H1 (cell line): ENCODE measurements around the gene GLB1L2. TPM values are rescaled to one million over a fixed set of nuclear protein-coding genes. Genes with fewer than 3 reads are reported as not detected.

Source experiments
- CTCF ChIA-PET: fragments of 300-600 bp; sonication (Branson Sonifier 250); formaldehyde crosslinking; loops from one replicate; lab custom pipeline; 2021; ENCODE audit not compliant: partially characterized antibody; lab: Charles Lee
- POLR2A ChIA-PET: fragments of 300-600 bp; sonication (Branson Sonifier 250); formaldehyde crosslinking; loops from one replicate; lab custom pipeline; 2021; ENCODE audit warnings: inconsistent platforms; ENCODE audit not compliant: partially characterized antibody; lab: Charles Lee
- DNase-seq, 2 experiments: peaks; one replicate each; pipeline versions ENCODE4 v3.0.0 to v3.0.0-alpha.2; 2010 to 2022; ENCODE audit warnings: low spot score in 2 of 2, low read depth in 1 of 2, mixed read lengths in 1 of 2
- FAIRE-seq: peaks from 2 replicates; lab custom pipeline; 2011; peaks lifted over from hg19 to GRCh38; lab: Jason Lieb, UNC
- H2AFZ ChIP-seq: 2 replicates; pipeline ENCODE4 v1.8.1; 2012; ENCODE audit warnings: low read length, inconsistent platforms
- H2AK5ac ChIP-seq: 2 replicates; pipeline ENCODE4 v1.6.1; 2013; ENCODE audit warnings: low read depth, low read length
- H2BK120ac ChIP-seq: replicated peaks from 2 replicates; pipeline ENCODE3; 2013; ENCODE audit warnings: low read depth, low read length, inconsistent platforms
- H2BK12ac ChIP-seq: 2 replicates; pipeline ENCODE4 v1.6.1; 2013; ENCODE audit warnings: low read depth, low read length
- H2BK15ac ChIP-seq: 2 replicates; pipeline ENCODE4 v1.6.1; 2013; ENCODE audit warnings: low read length
- H2BK20ac ChIP-seq: 2 replicates; pipeline ENCODE4 v1.6.1; 2013; ENCODE audit warnings: low read length
- H2BK5ac ChIP-seq: 2 replicates; pipeline ENCODE4 v1.6.1; 2013; ENCODE audit warnings: low read depth, low read length
- H3K14ac ChIP-seq: 2 replicates; pipeline ENCODE4 v1.6.1; 2013; ENCODE audit warnings: inconsistent platforms; ENCODE audit not compliant: insufficient read length
- H3K18ac ChIP-seq: 2 replicates; pipeline ENCODE4 v1.6.1; 2013; ENCODE audit warnings: low read length; ENCODE audit errors: extremely low read depth
- H3K23ac ChIP-seq: 2 replicates; pipeline ENCODE4 v1.6.1; 2013; ENCODE audit warnings: inconsistent platforms; ENCODE audit not compliant: insufficient read length
- H3K23me2 ChIP-seq: 2 replicates; pipeline ENCODE4 v1.6.1; 2013; ENCODE audit warnings: low read depth, low read length
- H3K27ac ChIP-seq: 2 replicates; pipeline ENCODE4 v1.6.1; 2011; ENCODE audit warnings: low read depth, low read length, inconsistent platforms
- H3K27me3 ChIP-seq, 4 experiments: replicated peaks in 1 of 4; 1 replicate in 1 of 4; 2 replicates in 3 of 4; pipeline versions ENCODE4 v1.6.1 to v1.8.1; 2011 to 2013; ENCODE audit warnings: low read length in 3 of 4, mild to moderate bottlenecking in 3 of 4, inconsistent platforms in 2 of 4, mixed read lengths in 2 of 4, moderate library complexity in 1 of 4; ENCODE audit not compliant: control insufficient read depth in 3 of 4, insufficient read depth in 3 of 4; ENCODE audit errors: extremely low read depth in 1 of 4
- H3K36me3 ChIP-seq, 4 experiments: 2 replicates each; pipeline versions ENCODE4 v1.6.1 to v1.8.1; 2011 to 2013; ENCODE audit warnings: mild to moderate bottlenecking in 4 of 4, low read length in 3 of 4, moderate library complexity in 2 of 4, control low read depth in 1 of 4, inconsistent platforms in 1 of 4; ENCODE audit not compliant: insufficient read depth in 4 of 4, control insufficient read depth in 2 of 4
- H3K4ac ChIP-seq: replicated peaks from 2 replicates; pipeline ENCODE3; 2013; ENCODE audit warnings: low read length, low read depth, mixed read lengths, inconsistent platforms; ENCODE audit not compliant: insufficient read length
- H3K4me1 ChIP-seq, 4 experiments: replicated peaks in 1 of 4; 1 replicate in 1 of 4; 2 replicates in 3 of 4; pipeline versions ENCODE4 v1.6.1 to v1.8.1; 2011 to 2013; ENCODE audit warnings: low read length in 3 of 4, inconsistent platforms in 2 of 4, mixed read lengths in 1 of 4; ENCODE audit not compliant: insufficient read depth in 4 of 4, control insufficient read depth in 3 of 4
- H3K4me2 ChIP-seq, 2 experiments: 2 replicates each; pipeline versions ENCODE4 v1.6.1 to v1.8.1; 2011 to 2013; ENCODE audit warnings: low read depth in 2 of 2, low read length in 2 of 2, control low read depth in 1 of 2, inconsistent platforms in 1 of 2, mild to moderate bottlenecking in 1 of 2; ENCODE audit not compliant: insufficient read depth in 1 of 2
- H3K4me3 ChIP-seq, 4 experiments: fragments of 200-600, 300-600 bp in 1 of 4; sonication (generic), shearing (Covaris generic), sonication (Bioruptor Twin) in 1 of 4; 2 replicates each; pipeline versions ENCODE4 v1.5.1 to v1.8.1; 2011 to 2016; ENCODE audit warnings: low read length in 4 of 4, low read depth in 3 of 4, control low read depth in 2 of 4, inconsistent platforms in 2 of 4, mild to moderate bottlenecking in 2 of 4, mixed read lengths in 1 of 4, moderate library complexity in 1 of 4; ENCODE audit not compliant: insufficient read depth in 2 of 4; ENCODE audit errors: extremely low read depth in 1 of 4
- H3K56ac ChIP-seq: replicated peaks from 2 replicates; pipeline ENCODE3; 2013; ENCODE audit warnings: low read depth, mild to moderate bottlenecking, mixed read lengths, low read length, inconsistent platforms; ENCODE audit not compliant: insufficient read length
- H3K79me1 ChIP-seq: 2 replicates; pipeline ENCODE4 v1.6.1; 2013; ENCODE audit warnings: low read depth, low read length, control low read depth
- H3K79me2 ChIP-seq, 2 experiments: 2 replicates each; pipeline versions ENCODE4 v1.6.1 to v1.8.1; 2012 to 2013; ENCODE audit warnings: low read length in 2 of 2, mild to moderate bottlenecking in 2 of 2, inconsistent platforms in 1 of 2; ENCODE audit not compliant: insufficient read depth in 2 of 2, control insufficient read depth in 1 of 2
- H3K9ac ChIP-seq, 4 experiments: replicated peaks in 1 of 4; 1 replicate in 1 of 4; 2 replicates in 3 of 4; pipeline versions ENCODE4 v1.6.1 to v1.8.1; 2011 to 2013; ENCODE audit warnings: low read depth in 3 of 4, low read length in 3 of 4, control low read depth in 2 of 4, mild to moderate bottlenecking in 2 of 4, moderate library complexity in 2 of 4, inconsistent platforms in 1 of 4; ENCODE audit errors: extremely low read depth in 1 of 4
- H3K9me3 ChIP-seq, 2 experiments: 2 replicates each; pipeline versions ENCODE4 v1.6.1 to v1.8.1; 2012 to 2013; ENCODE audit warnings: mild to moderate bottlenecking in 2 of 2, moderate library complexity in 2 of 2, control low read depth in 1 of 2, inconsistent platforms in 1 of 2, low read depth in 1 of 2, low read length in 1 of 2, mixed read lengths in 1 of 2; ENCODE audit not compliant: insufficient read depth in 2 of 2
- H4K20me1 ChIP-seq, 2 experiments: replicated peaks in 1 of 2; 2 replicates each; pipeline versions ENCODE3 to v1.8.1; 2011 to 2013; ENCODE audit warnings: inconsistent platforms in 2 of 2, low read length in 2 of 2, mild to moderate bottlenecking in 1 of 2; ENCODE audit not compliant: insufficient read depth in 2 of 2, control insufficient read depth in 1 of 2
- H4K5ac ChIP-seq: 2 replicates; pipeline ENCODE4 v1.6.1; 2013; ENCODE audit warnings: low read length, low read depth, mixed read lengths, inconsistent platforms; ENCODE audit not compliant: insufficient read length
- H4K8ac ChIP-seq: 2 replicates; pipeline ENCODE4 v1.8.0; 2013; ENCODE audit warnings: mild to moderate bottlenecking, moderate library complexity, low read length, inconsistent platforms; ENCODE audit not compliant: insufficient read depth; ENCODE audit errors: extremely low read depth
- H4K91ac ChIP-seq: replicated peaks from 2 replicates; pipeline ENCODE3; 2013; ENCODE audit warnings: low read length, mixed read lengths, inconsistent platforms; ENCODE audit not compliant: insufficient read length
- BACH1 ChIP-seq: IDR thresholded peaks from 2 replicates; pipeline ENCODE4 v1.6.1; 2012; ENCODE audit warnings: low read length, improper control_type of control experiment
- CREB1 ChIP-seq: IDR thresholded peaks from 2 replicates; pipeline ENCODE4 v1.6.1; 2012; ENCODE audit warnings: inconsistent platforms
- CTBP2 ChIP-seq: IDR thresholded peaks from 2 replicates; pipeline ENCODE4 v1.7.0; 2011; ENCODE audit warnings: borderline replicate concordance, mild to moderate bottlenecking, moderate library complexity, mixed read lengths, low read length; ENCODE audit not compliant: insufficient read depth, insufficient read length
- RAD21 ChIP-seq, 2 experiments: IDR thresholded peaks in 1 of 2; conservative IDR thresholded peaks in 1 of 2; 2 replicates each; pipeline ENCODE4 v1.6.1; 2011; ENCODE audit warnings: low read depth in 2 of 2, low read length in 2 of 2, improper control_type of control experiment in 1 of 2, inconsistent platforms in 1 of 2, mild to moderate bottlenecking in 1 of 2, moderate library complexity in 1 of 2
- SIRT6 ChIP-seq: IDR thresholded peaks from one replicate; pipeline ENCODE4 v1.7.1; 2012; ENCODE audit warnings: low read length, inconsistent platforms
- WGBS, 2 experiments: shearing (Covaris generic) in 1 of 2; methylation state at CpG; one replicate each; pipeline versions ENCODE4 v1.1.6 to v1.1.7; 2013 to 2015; ENCODE audit warnings: low lambda C conversion rate in 2 of 2, mixed read lengths in 2 of 2, inconsistent platforms in 1 of 2, low coverage in 1 of 2, missing lambda C conversion rate in 1 of 2; ENCODE audit not compliant: insufficient replicate concordance in 2 of 2, insufficient coverage in 1 of 2, insufficient read length in 1 of 2; ENCODE audit errors: extremely low coverage in 1 of 2, missing lambda C conversion rate in 1 of 2; 5-methylcytosine and 5-hydroxymethylcytosine counted together
- polyA plus RNA-seq, 7 experiments: library from polyadenylated mRNA; depleted of rRNA in 3 of 7; stranded (reverse) in 5 of 7; unstranded in 2 of 7; fragments of >200 nt in 5 of 7; fragments of 200-250 nt in 2 of 7; gene quantifications; 1 replicate in 5 of 7; 2 replicates in 1 of 7; 4 replicates in 1 of 7; pipeline versions ENCODE4 v1.2.1 to v1.2.3, GENCODE V29; 2011 to 2013; ENCODE audit warnings: missing spikeins in 2 of 7, mixed read lengths in 2 of 7
- total RNA-seq: library from RNA; stranded (reverse); fragmentation: NEBNext Ultra II Directional; extraction: Animal tissue kit (Norgen Biotek cat#: 25700); gene quantifications from 2 replicates; pipeline ENCODE4 v1.2.1, GENCODE V29; 2021

GLB1L2 gene
- total and polyA plus RNA-seq, 2 of the 8 experiments (the other 6 are each of a cell fraction or from before 2014, with no cell fraction given): 4.4 to 7.9 TPM

DNA sequence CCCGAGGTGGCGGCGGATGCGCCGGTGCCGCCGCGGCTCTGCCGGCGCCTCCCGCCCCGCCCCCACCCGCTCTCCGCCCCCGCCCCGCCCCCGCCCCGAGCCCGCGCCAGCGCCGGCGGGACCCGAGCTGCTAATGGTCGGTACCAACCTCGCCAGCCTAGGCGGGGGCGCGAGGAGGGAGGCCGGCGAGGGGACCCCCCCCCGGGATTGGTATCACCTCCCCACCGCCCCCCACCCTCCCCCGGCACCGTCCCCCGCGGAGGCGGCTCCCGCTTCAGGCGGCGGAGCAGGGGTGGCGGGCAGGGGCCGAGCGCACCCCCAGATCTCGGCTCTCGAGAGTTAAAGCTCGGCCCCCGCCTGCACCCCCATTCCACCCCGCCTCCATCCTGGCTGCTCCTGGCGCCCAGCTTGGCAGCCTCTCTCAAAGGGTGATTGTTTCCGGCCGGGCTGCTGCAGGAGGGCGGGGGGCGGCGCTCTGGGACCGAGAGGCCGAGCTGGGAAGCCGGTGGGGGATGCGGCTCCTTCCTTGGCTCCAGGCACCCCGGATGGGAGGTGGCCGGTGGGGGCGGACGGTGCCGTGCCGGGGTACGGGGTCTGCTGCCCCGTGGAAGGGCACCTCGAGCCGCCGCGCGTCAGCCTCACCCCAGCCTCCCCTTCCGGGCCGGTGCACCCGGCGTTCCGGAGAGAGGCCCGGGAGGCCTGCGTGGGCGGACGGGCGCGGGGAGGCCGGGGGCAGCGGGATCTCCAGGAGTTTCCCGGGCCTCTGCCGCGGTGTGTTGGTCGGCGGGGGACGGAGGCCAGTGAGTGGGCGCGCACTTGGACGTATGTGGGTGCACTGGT is 80.6 kb downstream of the GLB1L2 start, which contains the start of gene B3GAT1:
B3GAT1 (minus strand) TSS at position 40 of the 840 bp plus-strand sequence. CDS start 24,583 bp downstream, outside the sequence.
- Histone ChIP-seq H2BK5ac (peak within 1 kb of the TSS; percentile 66; the same call in 1 of the 2 replicates), H3K56ac (no peak within 1 kb of the TSS), H2BK20ac (no peak within 1 kb of the TSS), H2BK120ac (peak within 1 kb of the TSS; percentile 15), H3K23ac (no peak within 1 kb of the TSS), H3K36me3 (no peaks in the 10 kb centered on the region), H3K4me3 (peak within 1 kb of the TSS; percentile 62 to 86 (median 74)), H2BK12ac (peak within 1 kb of the TSS; percentile 39; the same call in 1 of the 2 replicates), H3K23me2 (peaks cover 21% of the 10 kb centered on the region; the same call in 1 of the 2 replicates), H3K4me1 (peaks cover 17 to 41% (median 23%) of the 10 kb centered on the region in 4 experiments), H4K5ac (peak within 1 kb of the TSS; percentile 52), H3K4ac (no peak within 1 kb of the TSS), H4K91ac (peak within 1 kb of the TSS; percentile 66), H3K79me2 (peaks cover 5 to 29% of the 10 kb centered on the region in 2 experiments; a peak in 2 of 4 replicates), H3K4me2 (peak within 1 kb of the TSS; percentile 70 to 98), H3K9me3 (no peaks in the 10 kb centered on the region), H2AK5ac (no peak within 1 kb of the TSS), H3K27me3 (peaks cover 0 to 5% (median 1%) of the 10 kb centered on the region in 4 experiments; a peak in 3 of 7 replicates), H4K8ac (peak within 1 kb of the TSS; percentile 83), H2BK15ac (peak within 1 kb of the TSS; percentile 61; the same call in 1 of the 2 replicates), H2AFZ (no peak within 1 kb of the TSS), H3K27ac (no peak within 1 kb of the TSS; the same call in 1 of the 2 replicates), H3K14ac (no peak within 1 kb of the TSS), H3K18ac (peak within 1 kb of the TSS; percentile 32), H3K9ac (peak within 1 kb of the TSS in 3 of 4 experiments; percentile 45 to 80 (median 61); a peak in 5 of 7 replicates), H4K20me1 (peaks cover 11 to 19% of the 10 kb centered on the region in 2 experiments), H3K79me1 (peaks cover 9% of the 10 kb centered on the region)
- POLR2A ChIA-PET: interaction anchor here (1.1 kb wide), 1 partner anchor 17 kb away, joined by 3 read pairs; no protein-coding TSS in a partner anchor
- 0% methylated on average over 3 of the region's 94 CpGs; no CpG with 5 or more reads in 1 of the 2 experiments for WGBS, 2 experiments
- DNase-seq (peak in 1 of 2 experiments; percentile 75), FAIRE-seq (no peak)
- CTCF ChIA-PET: interaction anchor here (1.0 to 2.7 kb wide), 5 partner anchors 11 to 38 kb away, joined by 3 to 9 read pairs (median 4); no protein-coding TSS in a partner anchor
- TF ChIP-seq BACH1 (no peak), RAD21 (IDR thresholded peaks at IDR 0.05 in 1 of 2, conservative IDR thresholded peaks at IDR 0.05 in 1 of 2; ENCODE audit: low read depth in 2 of 2, low read length in 2 of 2) (peak in 1 of 2 experiments; percentile 13; a peak in 1 of 4 replicates), CTBP2 (no peak), CREB1 (no peak), SIRT6 (no peak)
